IPS DF 4.7 (cell line): Measurements from ENCODE around the gene EEIG2.
"Not testable (repeated sequence)": the region's sequence is repeated elsewhere in the genome, so short reads cannot be mapped to it uniquely, and the experiment has no call there.

Source experiments
- DNase-seq: peaks from one replicate; pipeline ENCODE4 v3.0.0-alpha.2; 2013; ENCODE audit warnings: low spot score; ENCODE audit errors: extremely low read depth

EEIG2 gene

DNA sequence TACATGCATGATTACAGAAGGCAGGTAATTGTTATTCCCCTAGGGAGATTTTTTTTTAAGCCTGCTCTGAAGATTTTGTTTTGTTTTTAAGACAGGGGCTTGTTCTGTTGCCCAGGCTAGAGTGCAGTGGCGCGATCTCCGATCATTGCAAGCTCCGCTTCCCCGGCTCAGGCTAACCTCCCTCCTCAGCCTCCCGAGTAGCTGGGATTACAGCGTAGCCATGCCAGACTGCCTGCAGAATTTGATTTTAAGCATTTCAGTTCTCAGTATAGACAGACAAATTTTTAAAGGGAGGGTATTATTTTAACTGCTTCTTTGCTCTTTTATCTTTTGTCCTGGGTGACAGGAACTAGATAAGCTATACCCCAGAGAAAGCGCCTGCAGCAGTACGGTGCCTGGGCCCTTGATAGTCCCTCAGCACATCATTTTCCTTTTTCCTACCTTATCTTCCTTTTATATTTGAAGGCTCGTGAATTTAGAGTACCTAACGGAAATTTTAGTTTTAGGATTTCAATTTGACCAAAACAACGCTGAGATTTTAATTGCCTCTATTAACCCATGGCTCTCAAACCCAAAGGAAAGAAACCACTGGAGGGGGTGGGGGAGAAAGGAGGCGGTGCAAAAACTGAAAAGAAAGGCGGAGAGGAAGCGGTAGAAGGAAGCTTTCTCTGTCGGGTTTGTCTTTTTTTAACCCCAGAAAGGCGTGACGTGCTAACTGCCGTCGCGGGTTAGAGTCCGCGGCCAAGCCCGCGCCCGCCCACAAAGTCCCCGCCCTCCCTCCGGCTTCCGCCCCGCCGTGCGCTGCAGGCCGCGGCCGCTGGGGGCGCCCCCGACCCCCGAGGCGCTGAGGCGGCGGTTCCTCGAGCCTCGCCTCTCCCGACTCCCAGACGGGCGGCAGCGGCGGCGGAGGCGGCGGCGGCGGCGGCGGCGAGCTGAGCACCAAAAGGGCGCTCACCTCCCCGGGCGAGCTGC lies at the start of gene EEIG2:
Gene EEIG2, plus strand, starts transcription at position 886 of the 972 bp plus-strand sequence. CDS start 329 bp downstream, outside the sequence.
- DNase-seq, result no peak

DNA sequence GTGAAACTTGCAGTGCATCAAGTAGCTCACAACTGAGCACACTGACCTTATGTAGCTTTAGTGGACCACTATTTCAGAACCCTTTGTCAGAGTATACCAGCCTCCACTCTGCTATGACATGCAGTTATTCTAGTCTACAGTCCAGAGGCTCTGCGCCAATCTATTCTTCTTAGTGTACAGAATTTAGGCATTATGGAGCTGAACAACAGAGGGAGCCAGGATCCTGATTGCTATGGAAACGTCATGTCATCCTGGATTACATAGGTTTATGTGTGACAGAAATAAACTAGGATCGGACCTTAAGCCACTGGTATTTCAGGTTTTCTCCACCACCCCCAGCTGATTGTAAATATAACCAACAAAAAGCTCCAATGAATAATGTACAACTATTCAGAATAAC lies 48.1 kb upstream of the EEIG2 start:
- no peak for DNase-seq

DNA sequence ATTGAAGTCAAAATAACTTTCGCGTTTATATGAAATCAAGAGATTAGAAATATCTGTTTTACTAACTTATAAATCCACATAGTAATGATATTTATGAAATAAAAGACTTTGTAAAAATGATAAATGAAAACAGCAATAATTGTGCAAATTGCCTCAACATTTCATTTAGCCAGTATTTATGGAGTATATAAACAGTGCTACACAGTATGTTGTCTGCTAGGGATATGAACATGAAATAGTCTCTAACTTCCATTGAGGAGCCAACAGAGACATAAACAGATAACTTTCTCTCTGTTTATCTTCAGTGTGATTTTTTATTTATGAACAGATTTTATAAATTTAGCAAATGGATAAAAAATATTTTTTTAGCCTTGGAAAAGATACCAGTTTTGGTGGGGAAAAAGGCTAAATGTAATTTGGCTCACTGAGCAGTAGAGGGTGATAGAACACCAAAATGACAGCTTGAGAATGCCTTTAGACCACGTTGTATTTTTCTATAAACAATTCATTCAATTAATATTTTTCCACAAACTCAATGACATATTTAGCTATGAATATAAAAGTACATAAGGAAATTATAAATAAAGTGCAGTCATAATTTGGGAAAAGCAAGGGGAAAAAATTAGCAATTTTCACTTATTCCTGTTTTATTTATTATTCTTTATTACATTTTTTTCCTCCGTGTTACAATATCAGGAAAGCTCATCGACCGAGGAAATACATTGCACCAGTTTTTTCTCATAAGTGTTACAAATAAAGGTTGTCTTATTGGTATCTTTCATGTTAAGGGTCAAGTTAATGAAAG lies 47.5 kb upstream of the EEIG2 start:
- no peak for DNase-seq

DNA sequence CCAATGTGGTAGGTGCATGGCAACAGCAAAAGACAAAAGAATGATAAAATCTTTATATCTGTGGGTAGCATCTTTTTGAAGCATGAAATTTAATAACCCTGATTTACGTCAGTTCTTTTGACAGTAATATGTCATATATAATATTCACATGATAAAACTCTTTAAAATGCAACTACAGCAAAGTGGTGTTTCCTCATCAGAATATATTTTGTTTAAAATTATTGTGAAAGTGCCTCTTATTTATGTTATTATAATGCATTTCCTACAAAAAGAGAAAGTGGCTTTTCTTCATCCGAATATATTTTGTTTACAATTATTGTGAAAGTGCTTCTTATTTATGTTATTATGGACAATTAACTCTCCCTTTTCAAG lies 46.9 kb upstream of the EEIG2 start:
- no peak for DNase-seq

DNA sequence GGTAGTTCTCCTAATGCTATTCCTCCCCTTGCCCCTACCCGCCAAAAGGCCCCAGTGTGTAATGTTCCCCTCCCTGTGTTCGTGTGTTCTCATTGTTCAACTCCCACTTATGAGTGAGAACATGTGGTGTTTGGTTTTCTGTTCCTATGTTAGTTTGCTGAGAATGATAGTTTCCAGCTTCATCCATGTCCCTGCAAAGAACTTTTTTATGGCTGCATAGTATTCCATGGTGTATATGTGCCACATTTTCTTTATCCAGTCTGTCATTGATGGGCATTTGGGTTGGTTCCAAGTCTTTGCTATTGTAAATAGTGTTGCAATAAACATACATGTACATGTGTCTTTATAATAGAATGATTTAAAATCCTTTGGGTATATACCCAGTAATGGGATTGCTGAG lies 46.0 kb upstream of the EEIG2 start:
- DNase-seq, result not testable (repeated sequence)

DNA sequence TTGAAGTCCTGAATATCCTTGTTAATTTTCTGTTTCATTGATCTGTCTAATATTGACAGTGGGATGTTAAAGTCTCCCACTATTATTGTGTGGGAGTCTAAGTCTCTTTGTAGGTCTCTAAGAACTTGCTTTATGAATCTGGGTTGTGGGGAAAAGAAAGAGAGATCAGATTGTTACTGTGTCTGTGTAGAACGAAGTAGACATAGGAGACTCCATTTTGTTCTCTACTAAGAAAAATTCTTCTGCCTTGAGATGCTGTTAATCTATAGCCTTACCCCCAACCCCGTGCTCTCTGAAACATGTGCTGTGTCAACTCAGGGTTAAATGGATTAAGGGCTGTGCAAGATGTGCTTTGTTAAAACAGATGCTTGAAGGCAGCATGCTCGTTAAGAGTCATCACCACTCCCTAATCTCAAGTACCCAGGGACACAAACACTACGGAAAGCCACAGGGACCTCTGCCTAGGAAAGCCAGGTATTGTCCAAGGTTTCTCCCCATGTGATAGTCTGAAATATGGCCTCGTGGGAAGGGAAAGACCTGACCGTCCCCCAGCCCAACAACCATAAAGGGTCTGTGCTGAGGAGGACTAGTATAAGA lies 42.5 kb upstream of the EEIG2 start:
- DNase-seq, result not testable (repeated sequence)

DNA sequence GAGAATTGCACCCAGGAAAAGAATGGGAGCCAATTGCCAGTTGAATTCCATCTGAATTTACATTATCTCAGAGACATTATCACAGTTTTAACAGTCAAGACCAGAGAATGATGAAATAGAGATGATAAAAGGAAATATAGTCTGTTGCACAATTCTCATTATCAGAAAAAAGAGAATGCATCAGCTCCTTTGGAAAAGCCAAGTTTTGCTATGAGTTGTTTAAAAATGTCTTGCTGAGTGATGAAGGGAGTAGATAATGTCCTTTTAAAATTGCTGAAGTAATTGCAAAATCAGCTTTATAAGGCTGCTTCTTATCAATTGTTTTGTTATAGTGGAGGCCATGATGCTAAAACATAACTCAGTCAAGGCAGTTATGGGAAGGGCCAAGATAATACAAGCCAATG lies 37.9 kb upstream of the EEIG2 start:
- no peak for DNase-seq

DNA sequence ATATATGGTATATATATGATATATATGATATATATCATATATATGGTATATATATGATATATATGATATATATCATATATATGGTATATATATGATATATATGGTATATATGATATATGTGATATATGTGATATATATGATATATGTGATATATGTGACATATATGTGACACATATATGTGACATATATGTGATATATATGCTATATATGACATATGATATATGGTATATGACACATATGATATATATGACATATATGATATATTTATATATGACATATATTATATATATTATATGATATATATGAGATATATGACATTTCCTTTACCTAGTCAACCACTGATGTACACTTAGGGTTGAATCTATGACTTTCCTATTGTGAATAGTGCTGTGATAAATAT lies 36.1 kb upstream of the EEIG2 start:
- DNase-seq, result no peak

DNA sequence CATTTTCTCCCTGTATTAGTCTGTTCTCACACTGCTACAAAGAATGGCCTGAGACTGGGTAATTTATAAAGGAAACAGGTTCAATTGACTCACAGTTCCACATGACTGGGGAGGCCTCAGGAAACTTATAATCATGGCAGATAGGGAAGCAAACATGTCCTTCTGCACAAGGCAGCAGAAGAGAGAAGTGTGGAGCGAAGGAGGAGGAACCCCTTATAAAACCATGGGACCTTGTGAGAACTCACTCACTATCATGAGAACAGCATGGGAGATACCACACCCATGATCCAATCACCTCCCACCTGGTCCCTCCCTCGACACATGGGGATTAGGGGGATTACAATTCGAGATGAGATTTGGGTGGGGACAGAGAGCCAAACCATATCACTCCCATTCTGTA lies 35.2 kb upstream of the EEIG2 start:
- no peak for DNase-seq

DNA sequence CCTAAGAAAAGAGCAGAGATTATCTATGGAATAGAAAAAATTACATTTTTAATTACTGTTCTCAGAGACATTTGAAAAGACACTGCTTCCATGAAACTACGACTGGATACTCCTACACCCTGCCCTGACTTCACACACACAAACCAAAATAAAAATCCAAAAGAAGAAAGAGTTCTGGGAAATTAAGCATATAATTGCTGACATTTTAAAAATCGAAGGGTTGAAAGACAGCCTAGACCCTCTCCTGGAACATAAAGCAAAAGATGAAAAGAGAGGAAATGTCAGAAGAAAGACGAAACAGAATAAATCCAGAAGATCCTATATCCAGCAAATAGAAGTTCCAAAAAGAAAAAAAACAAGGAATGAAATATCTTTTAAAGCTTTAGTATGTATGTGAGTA lies 32.8 kb upstream of the EEIG2 start:
- no peak for DNase-seq

DNA sequence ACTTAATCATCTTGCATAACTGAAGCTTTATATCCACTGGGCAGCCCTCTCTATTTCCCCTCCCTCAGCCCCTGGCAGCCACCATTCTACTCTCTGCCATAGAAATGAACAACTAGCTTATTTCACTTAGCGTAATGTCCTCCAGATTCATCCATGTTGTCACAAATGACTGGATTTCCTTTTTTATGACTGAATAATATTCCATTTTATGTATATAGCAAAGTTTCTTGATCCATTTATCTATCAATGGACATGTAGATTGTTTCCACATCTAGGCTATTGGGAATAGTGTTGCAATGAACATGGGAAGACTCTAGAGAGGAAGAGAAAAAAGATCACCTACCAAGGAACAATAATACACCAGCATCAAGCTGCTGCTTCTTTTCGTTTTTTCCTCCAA lies 32.1 kb upstream of the EEIG2 start:
- no peak for DNase-seq

DNA sequence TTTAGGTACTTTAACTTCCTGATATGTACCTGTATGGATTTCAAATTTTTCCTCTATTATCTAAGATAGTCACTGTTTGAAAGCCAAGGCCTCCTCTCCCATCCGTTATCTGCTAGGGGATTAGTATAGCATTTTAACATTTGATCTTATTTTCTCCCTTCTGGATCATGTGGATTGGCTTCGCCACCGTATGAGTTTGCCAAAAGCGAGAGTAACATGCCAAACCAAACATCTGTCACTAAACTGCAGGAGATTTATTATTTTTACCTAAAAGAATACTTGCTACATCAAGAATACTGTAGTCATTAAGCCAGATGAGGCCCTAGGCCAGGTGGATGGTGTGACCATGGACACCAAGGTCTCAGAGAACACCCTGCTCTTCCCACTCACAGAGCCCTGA lies 28.5 kb upstream of the EEIG2 start:
- DNase-seq, result no peak

DNA sequence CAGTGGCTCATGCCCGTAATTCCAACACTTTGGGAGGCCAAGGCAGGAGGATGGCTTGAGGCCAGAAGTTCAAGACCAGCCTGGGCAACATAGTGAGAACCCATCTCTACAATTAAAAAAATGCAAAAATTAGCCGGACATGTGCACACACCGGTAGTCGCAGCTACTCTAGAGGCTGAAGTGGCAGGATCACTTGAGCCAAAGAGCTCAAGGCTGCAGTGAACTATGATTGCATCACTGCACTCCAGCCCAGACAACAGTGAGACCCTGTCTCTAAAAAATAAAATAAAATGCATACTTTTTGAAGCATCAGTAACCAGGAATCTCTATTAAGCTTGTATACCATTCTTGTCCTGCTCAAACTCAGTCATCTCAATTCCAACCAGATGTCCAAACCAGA lies 27.2 kb upstream of the EEIG2 start:
- no peak for DNase-seq

DNA sequence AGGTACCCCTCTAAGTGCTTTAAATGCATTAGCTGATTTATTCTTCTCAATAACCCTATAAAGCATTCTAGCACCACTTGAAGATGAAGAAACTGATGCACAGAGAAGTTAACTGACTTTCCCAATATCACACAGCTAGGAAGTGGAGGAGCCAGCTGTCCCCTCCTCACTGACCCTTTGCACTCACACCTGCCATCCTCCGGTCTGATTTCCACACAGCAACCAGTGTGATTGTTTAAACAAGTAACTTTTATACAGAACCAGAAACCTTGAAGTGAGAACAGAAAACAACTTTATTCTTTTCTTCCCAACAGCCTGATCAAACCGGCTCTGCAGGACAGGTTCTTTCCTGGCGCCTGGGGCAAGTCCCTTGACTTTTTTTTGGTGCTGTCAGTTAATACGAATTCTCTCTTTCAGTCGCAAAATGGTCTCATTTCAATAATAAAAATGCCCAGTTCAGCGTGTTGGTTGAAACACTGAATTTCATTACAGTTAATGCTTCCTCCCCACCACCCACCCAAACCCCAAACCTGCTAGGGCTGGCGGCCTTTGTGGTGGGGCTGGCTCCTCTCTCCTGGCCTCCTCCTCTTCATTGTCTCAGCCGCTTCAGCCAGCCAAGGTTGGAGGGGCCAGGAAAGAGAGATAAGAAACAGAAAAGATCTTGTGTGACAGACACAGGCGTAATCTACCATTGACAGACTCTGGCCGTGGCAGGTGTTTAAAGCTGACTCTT lies 26.4 kb upstream of the EEIG2 start:
- DNase-seq, result no peak

DNA sequence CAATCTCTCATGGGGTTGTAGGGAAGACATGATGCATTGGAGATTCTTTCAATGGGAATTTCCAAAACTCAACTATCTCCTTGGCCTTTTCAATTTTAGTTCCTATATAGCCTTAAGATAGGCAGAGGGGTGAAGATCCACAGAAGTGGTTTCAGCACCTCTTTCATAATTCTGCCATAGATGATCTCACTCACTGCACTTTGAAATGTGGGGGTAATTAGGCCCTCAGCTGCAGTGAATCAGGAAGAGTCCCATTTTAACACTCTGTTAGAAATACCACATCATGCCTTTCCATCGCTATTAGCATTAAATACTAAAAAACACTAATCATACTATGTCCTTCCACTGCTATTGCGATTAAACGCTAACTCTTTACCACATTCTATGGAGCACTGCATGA lies 25.1 kb upstream of the EEIG2 start:
- DNase-seq, result no peak

DNA sequence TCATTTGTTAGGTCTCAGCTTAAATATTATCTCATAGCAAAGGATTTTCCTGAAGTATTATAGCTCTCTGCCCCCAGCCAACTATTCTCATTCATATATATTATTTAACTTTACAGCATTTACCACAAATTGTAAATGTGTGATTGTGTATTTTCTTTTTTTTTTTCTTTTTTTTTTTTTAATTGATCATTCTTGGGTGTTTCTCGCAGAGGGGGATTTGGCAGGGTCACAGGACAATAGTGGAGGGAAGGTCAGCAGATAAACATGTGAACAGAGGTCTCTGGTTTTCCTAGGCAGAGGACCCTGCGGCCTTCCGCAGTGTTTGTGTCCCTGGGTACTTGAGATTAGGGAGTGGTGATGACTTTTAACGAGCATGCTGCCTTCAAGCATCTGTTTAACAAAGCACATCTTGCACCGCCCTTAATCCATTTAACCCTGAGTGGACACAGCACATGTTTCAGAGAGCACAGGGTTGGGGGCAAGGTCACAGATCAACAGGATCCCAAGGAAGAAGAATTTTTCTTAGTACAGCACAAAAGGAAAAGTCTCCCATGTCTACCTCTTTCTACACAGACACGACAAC lies 24.5 kb upstream of the EEIG2 start:
- not testable (repeated sequence) for DNase-seq

DNA sequence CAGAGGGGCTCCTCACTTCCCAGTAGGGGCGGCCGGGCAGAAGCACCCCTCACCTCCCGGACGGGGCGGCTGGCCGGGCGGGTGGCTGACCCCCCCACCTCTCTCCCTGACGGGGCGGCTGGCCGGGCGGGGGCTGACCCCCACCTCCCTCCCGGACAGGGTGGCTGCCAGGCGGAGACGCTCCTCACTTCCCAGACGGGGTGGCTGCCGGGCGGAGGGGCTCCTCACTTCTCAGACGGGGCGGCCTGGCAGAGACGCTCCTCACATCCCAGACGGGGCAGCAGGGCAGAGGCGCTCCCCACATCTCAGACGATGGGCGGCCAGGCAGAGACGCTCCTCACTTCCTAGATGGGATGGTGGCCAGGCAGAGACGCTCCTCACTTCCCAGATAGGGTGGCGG lies 23.9 kb upstream of the EEIG2 start:
- not testable (repeated sequence) for DNase-seq

DNA sequence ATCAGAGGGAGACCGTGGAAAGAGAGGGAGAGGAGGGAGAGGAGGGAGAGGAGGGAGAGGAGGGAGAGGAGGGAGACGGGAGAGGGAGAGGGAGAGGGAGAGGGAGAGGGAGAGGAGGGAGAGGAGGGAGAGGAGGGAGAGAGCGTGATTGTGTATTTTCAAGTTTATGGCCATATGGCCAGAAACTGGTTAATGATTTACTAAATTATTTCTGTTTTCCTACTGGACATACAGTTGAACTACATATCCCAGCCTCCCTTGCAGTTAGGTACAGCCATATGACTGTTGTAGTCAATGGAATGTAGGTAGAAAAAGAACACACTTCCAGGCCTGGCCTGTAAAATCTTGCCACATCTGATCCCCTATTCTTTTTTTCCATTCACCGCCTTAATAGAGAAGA lies 23.1 kb upstream of the EEIG2 start:
- DNase-seq, result not testable (repeated sequence)

DNA sequence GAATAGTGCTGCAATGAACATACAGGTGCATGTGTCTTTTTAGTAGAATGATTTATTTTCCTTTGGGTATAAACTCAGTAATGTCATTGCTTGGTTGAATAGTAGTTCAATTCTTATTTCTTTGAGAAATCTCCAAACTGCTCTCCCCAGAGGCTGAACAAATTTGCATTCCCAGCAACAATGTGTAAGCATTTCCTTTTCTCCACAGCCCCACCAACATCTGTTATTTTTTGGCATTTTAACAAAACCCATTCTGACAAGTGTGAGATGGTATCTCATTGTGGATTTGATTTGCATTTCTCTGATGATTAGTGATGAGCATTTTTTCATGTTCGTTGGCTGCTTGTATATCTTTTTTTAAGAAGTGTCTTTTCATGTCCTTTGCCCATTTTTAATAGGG lies 21.9 kb upstream of the EEIG2 start:
- no peak for DNase-seq

DNA sequence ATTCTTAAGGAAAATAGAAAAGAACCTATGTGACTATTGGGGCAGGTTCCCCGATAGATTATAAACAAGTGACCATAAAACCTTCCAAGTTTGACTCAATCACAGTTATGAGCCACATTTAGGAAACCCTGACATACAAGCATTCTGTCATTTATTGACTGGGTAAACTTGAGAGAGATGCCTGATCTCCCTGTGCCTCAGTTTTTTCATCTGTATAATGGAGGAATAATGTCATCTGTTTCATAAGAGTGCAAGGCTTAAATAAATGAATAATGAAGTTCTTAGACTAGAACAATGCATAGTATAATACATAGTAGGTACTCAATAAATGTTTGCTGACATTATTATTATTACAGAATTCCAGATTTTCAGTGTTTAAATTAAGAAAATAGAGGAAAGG lies 18.9 kb upstream of the EEIG2 start:
- DNase-seq, result no peak

DNA sequence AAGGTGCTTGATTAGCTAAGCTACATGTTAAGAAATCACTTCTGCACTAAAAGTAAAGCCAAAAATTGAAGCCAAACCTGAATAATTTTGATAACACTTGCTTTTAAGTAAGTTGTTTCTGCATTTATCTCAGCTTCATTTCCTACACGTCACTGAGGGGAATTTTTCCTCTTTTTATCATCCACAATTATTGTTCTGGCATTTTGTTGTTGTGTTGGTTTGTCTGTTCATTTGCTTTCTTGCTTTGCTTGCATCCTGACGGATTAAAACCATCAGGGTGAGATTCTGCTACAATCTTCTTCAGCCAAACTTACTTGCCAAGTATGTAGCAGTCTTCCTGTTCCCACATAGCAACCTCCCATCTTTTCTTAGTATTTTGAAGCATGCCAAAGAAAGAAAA lies 18.0 kb upstream of the EEIG2 start:
- DNase-seq, result no peak
